Neural cell (in vitro differentiated cells): ENCODE results near the gene NME7. TPM values are rescaled to one million over a fixed set of nuclear protein-coding genes. Genes with fewer than 3 reads are reported as not detected.
A peak's percentile ranks its signal among the peaks of the same experiment; 100 is the strongest.

Experiments used
- H2AFZ ChIP-seq: fragments of 200-600, 300-800 bp; sonication (generic), shearing (Covaris generic); 2 replicates; pipeline ENCODE4 v1.6.0; 2014; ENCODE audit warnings: low read depth, mild to moderate bottlenecking, antibody characterized with exemption, low read length, moderate library complexity
- H3F3A ChIP-seq: fragments of 200-600 bp; shearing (Covaris generic); 2 replicates; pipeline ENCODE4 v1.6.1; 2016; ENCODE audit warnings: mild to moderate bottlenecking, moderate library complexity, mixed read lengths, antibody characterized with exemption, low read length; ENCODE audit not compliant: insufficient read depth, poor library complexity, severe bottlenecking
- H3K27ac ChIP-seq: fragments of 200-600, 300-800 bp; sonication (generic), shearing (Covaris generic); 2 replicates; pipeline ENCODE4 v1.5.1; 2014; ENCODE audit warnings: mild to moderate bottlenecking, low read length, moderate library complexity
- H3K27me3 ChIP-seq: fragments of 300-800, 200-600 bp; sonication (generic), shearing (Covaris generic); 2 replicates; pipeline ENCODE4 v1.6.0; 2014; ENCODE audit warnings: mild to moderate bottlenecking, low read depth, low read length, moderate library complexity; ENCODE audit not compliant: insufficient read depth
- H3K36me3 ChIP-seq: fragments of 300-800, 200-600 bp; sonication (generic), shearing (Covaris generic); 2 replicates; pipeline ENCODE4 v1.5.1; 2014; ENCODE audit warnings: mild to moderate bottlenecking, antibody characterized with exemption, low read length, moderate library complexity; ENCODE audit not compliant: insufficient read depth
- H3K4me2 ChIP-seq: fragments of 300-800, 200-600 bp; sonication (generic), shearing (Covaris generic); 2 replicates; pipeline ENCODE4 v1.6.0; 2014; ENCODE audit warnings: mild to moderate bottlenecking, low read length
- H3K4me3 ChIP-seq: fragments of 300-800, 200-600 bp; sonication (generic), shearing (Covaris generic); 2 replicates; pipeline ENCODE4 v1.5.1; 2014; ENCODE audit warnings: mild to moderate bottlenecking, low read length, moderate library complexity
- H3K79me2 ChIP-seq: fragments of 200-600 bp; shearing (Covaris generic); replicated peaks from 2 replicates; pipeline ENCODE4 v1.6.0; 2014; ENCODE audit warnings: mild to moderate bottlenecking, low read length, moderate library complexity; ENCODE audit not compliant: insufficient read depth
- H3K9ac ChIP-seq: fragments of 300-800, 200-600 bp; sonication (generic), shearing (Covaris generic); 2 replicates; pipeline ENCODE4 v1.6.1; 2016; ENCODE audit warnings: mild to moderate bottlenecking, low read length, mixed read lengths
- H3K9me2 ChIP-seq: fragments of 200-600 bp; shearing (Covaris generic); 2 replicates; pipeline ENCODE4 v1.6.1; 2016; ENCODE audit warnings: mild to moderate bottlenecking, low read length, mixed read lengths; ENCODE audit not compliant: insufficient read depth
- H3K9me3 ChIP-seq: fragments of 200-600, 300-800 bp; sonication (generic), shearing (Covaris generic); 2 replicates; pipeline ENCODE4 v1.6.1; 2016; ENCODE audit warnings: mild to moderate bottlenecking, mixed run types, low read length, moderate library complexity, mixed read lengths
- H4K20me1 ChIP-seq: fragments of 200-600 bp; shearing (Covaris generic); 2 replicates; pipeline ENCODE4 v1.6.1; 2016; ENCODE audit warnings: mild to moderate bottlenecking, mixed run types; ENCODE audit not compliant: insufficient read depth
- CTCF ChIP-seq: fragments of 450-650 bp; IDR thresholded peaks from 2 replicates; pipeline ENCODE4 v1.5.1; 2014; ENCODE audit warnings: antibody characterized with exemption, mild to moderate bottlenecking, moderate library complexity; ENCODE audit not compliant: poor library complexity, severe bottlenecking
- EP300 ChIP-seq: fragments of 450-650 bp; conservative IDR thresholded peaks from 2 replicates; pipeline ENCODE4 v1.6.1; 2014; ENCODE audit warnings: antibody characterized with exemption, mild to moderate bottlenecking, moderate library complexity; ENCODE audit not compliant: poor library complexity, severe bottlenecking
- EZH2 ChIP-seq: fragments of 200-600, 300-800 bp; shearing (Covaris generic), sonication (generic); IDR thresholded peaks from 2 replicates; pipeline ENCODE4 v1.6.1; 2014; ENCODE audit warnings: antibody characterized with exemption, low read length, borderline replicate concordance, mild to moderate bottlenecking; ENCODE audit not compliant: insufficient read depth, poor library complexity, severe bottlenecking
- MXI1 ChIP-seq: fragments of 450-650 bp; conservative IDR thresholded peaks from 2 replicates; pipeline ENCODE4 v1.6.1; 2014; ENCODE audit warnings: antibody characterized with exemption, mild to moderate bottlenecking; ENCODE audit not compliant: poor library complexity, severe bottlenecking
- POLR2AphosphoS5 ChIP-seq: IDR thresholded peaks from 2 replicates; pipeline ENCODE4 v1.6.1; 2012
- RAD21 ChIP-seq: fragments of 450-650 bp; conservative IDR thresholded peaks from 2 replicates; pipeline ENCODE4 v1.6.1; 2014; ENCODE audit warnings: antibody characterized with exemption, mild to moderate bottlenecking, moderate library complexity
- REST ChIP-seq: IDR thresholded peaks from 2 replicates; pipeline ENCODE4 v1.6.1; 2012; ENCODE audit warnings: borderline replicate concordance
- TAF1 ChIP-seq: IDR thresholded peaks from 2 replicates; pipeline ENCODE4 v1.6.1; 2012; ENCODE audit warnings: low read depth
- polyA plus RNA-seq: library from polyadenylated mRNA; depleted of rRNA; stranded (reverse); fragments of >200 nt; gene quantifications from 2 replicates; pipeline ENCODE4 v1.2.3, GENCODE V29; 2014

NME7 gene
- polyA plus RNA-seq, 1 donor from 2014 or later, result 42.4 TPM

- Histone ChIP-seq H3K36me3 (no peaks in the 10 kb centered on the region), H3K27ac (no peak overlapping the region), H3K9me3 (no peaks in the 10 kb centered on the region), H3K4me3 (no peak overlapping the region), H3K79me2 (no peaks in the 10 kb centered on the region), H3K9me2 (no peaks in the 10 kb centered on the region), H2AFZ (no peak overlapping the region), H3F3A (no peaks in the 10 kb centered on the region), H4K20me1 (no peaks in the 10 kb centered on the region), H3K27me3 (no peaks in the 10 kb centered on the region), H3K4me2 (no peak overlapping the region), H3K9ac (no peak overlapping the region)
- TF ChIP-seq RAD21 (no peak), MXI1 (no peak), REST (no peak), TAF1 (no peak), POLR2AphosphoS5 (peak; percentile 10), EP300 (peak; percentile 62)
Measured at GRCh38 chr1:169240449-169241232, 127.0 kb downstream of the NME7 start.

GRCh38 chr1:169236880-169237279, 130.7 kb downstream of the NME7 start:
- H3K9ac ChIP-seq, result no peak overlapping the region
- H3K4me3 ChIP-seq, result no peak overlapping the region
- no peak overlapping the region for H3K27ac ChIP-seq
- H3K9me2 ChIP-seq, result no peaks in the 10 kb centered on the region
- no peak overlapping the region for H3K4me2 ChIP-seq
- no peaks in the 10 kb centered on the region for H3K79me2 ChIP-seq
- TF ChIP-seq REST (no peak), EZH2 (no peak), RAD21 (no peak), CTCF (no peak), POLR2AphosphoS5 (no peak), MXI1 (no peak)
- H3K36me3 ChIP-seq, result no peaks in the 10 kb centered on the region
- H3F3A ChIP-seq, result no peaks in the 10 kb centered on the region
- no peaks in the 10 kb centered on the region for H4K20me1 ChIP-seq
- H3K9me3 ChIP-seq, result no peaks in the 10 kb centered on the region
- no peak overlapping the region for H2AFZ ChIP-seq
- no peaks in the 10 kb centered on the region for H3K27me3 ChIP-seq
